GM18951 (cell line): ENCODE data around the gene WNT9A.
"Not testable (repeated sequence)": the region's sequence is repeated elsewhere in the genome, so short reads cannot be mapped to it uniquely, and the experiment has no call there.

Experiments
- POLR2A ChIP-seq: IDR thresholded peaks from 4 replicates; pipeline ENCODE4 v1.6.1; 2011; ENCODE audit warnings: mild to moderate bottlenecking; ENCODE audit not compliant: insufficient read length, insufficient read depth; ENCODE audit errors: extremely low read depth
- in situ Hi-C: fragments of 300-500 bp; cut with MboI; formaldehyde crosslinking; loops from one replicate; pipeline ENCODE4 v1.12.0; 2022; ENCODE audit warnings: low sequenced_read_pairs, mixed read lengths, inconsistent platforms; ENCODE audit not compliant: unreplicated experiment

Gene WNT9A, protein sequence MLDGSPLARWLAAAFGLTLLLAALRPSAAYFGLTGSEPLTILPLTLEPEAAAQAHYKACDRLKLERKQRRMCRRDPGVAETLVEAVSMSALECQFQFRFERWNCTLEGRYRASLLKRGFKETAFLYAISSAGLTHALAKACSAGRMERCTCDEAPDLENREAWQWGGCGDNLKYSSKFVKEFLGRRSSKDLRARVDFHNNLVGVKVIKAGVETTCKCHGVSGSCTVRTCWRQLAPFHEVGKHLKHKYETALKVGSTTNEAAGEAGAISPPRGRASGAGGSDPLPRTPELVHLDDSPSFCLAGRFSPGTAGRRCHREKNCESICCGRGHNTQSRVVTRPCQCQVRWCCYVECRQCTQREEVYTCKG

DNA sequence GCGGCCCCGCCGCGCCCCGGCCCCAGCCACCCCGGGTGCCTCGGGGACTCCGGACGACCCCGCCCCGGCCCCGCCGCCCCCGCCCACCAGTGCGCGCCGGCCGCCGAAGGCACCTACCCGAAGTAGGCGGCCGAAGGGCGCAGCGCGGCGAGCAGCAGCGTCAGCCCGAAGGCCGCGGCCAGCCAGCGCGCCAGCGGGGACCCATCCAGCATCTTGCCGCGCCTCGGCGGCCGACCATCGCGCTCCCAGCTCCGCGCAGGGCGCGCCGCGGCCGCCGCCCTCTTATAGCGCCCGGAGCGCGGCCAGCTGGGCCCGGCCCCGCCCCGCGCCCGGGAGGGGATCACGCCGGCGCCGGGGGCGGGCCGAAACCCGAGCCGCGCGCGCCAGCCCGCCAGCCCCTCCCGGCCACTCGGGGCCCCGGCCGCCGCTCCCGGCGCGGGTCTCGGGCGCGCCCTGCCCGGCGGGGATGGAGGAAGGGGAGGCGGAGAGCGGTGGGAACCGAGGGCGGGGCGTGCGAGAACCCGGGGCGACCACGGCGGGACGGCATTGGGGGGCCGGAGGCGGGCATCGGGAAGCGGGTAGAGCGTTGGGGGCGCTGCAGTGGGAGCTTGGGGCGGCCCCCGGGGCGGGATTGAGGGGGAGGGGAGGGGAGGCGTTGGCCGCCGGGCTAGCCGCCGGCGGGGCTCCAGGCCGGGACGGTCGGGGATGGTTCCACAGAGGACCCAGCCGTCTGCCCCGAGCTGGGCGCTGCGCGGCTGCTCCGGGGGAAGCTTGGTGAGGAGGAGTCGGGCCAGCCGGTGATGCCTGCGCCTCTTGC lies at the start of gene WNT9A:
Gene WNT9A, minus strand, starts transcription at position 257 of the 817 bp plus-strand sequence. Its CDS starts 45 bp downstream, at position 212.
- in situ Hi-C loops, result no loop called here
- TF ChIP-seq POLR2A, result no peak

DNA sequence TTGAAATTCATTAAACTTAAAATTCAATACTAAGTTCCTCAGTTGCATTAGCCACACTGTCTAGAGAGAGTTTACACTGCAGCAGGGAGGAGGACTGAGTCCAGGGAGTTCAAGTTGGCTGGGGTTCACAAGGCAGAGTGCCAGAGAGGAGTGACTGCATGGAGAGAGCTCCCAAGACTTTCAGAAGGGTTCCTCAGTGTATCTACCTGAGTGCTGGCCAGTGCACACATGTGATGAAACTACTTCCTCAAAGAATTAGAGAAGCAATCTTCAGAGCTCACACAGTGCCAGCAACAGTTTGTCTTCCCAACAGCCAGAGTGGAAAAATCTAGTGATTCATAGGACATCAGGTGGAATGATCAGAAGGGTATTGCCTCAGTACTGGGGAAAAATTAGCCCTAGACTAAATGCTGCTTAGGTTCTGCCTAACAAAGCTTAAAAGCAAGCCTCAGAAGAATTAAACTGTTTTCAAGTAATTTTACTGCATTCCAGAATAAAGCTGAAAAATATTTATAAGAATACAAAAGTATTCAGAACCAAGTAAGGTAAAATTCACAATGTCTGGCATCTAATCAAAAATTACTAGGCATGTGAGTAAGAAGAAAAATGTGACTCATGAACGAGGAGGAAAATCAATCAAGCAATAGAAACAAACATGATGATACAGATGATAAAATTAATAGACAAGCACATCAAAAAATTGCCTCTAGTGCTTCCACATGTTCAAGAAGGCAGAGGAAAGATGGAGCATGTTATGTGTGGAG lies 48.6 kb upstream of the WNT9A start:
- no peak for TF ChIP-seq POLR2A

DNA sequence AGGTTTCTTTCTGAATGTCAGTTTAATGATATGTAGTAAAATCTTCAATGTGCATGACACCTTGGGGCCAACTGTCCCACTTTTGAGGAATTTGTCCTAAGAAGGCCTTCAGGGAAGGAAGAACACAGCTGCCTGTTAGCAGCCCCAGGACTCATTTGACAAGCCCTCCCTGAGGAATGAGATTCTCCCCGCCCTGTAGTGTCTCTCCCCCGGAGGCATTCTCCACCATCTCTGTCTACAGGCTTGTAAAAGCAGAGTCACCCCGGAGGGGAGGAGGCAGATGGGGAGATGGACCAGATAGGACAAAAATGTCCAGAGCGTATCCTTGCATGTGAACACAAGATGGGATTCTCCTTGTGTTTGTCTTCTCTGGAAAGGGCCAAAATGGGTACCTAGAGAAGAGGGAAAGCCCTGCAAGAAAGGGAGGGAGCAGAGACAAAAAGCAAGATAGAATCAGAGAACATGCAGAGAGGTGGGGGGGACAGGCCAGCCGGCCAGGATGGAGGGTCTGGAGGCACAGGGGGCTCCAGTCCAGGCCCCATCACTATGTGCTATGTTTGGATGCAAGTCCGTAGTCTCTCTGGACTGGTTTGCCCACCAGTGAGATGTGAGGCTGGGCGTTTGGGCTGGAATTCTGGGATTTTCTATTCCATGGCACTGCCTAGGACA lies 47.0 kb upstream of the WNT9A start:
- in situ Hi-C loops, result no loop called here
- no peak for TF ChIP-seq POLR2A

More for the DNA sequence above, 48.6 kb upstream of the WNT9A start:
- in situ Hi-C loops, result no loop called here

DNA sequence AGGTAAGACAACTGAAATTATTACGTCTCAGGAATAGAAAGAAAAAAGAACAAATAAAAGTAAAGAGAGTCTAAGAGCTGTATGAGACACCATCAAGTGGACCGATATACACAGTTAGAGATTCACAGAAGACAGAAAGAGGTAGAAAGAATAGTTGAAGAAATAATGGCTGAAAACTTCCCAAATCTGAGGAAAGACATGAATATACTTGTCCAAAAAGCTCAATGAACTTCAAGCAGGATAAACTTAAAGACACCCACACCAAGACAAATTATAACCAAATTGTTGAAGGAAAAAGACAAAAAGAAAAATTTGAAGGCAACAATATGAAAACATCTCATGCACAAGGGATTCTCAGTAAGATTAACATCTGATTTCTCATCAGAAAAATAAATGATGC lies 39.4 kb upstream of the WNT9A start:
- in situ Hi-C loops, result no loop called here
- TF ChIP-seq POLR2A, result no peak

DNA sequence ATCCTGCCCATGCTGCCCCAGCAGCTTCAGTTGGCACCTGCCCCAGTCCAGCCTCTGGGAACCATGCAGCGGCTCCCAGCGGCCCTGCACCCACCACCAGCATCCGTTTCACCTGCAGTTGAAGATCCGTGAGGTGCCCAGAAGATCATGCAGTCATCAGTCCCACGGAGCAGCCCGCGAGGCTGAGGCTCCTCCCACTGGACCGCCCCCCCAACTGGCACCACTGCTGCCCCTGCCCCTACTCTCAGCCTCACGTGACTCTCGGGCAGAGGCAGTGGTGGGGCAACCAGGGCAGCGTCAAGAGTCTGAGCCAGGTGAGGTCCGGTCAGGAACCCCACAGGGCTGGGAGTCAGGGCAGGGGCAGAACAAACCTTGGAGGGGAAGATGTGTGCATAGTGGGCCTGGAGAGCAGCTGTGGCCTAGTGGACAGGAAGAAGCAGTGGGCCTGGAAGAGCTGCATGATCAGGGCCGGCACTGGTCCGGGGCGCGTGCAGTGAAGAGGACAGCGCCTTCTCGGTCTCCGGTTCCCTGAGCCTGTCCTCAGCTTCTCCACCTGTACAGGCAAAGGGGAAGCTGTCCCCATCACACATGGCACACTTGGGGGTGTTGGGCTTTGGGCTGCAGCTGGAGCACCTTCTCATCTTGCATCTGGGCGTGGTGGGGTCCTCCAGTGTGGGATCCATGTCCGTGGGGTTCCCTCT lies 28.0 kb upstream of the WNT9A start:
- in situ Hi-C loops, result not testable (repeated sequence)

DNA sequence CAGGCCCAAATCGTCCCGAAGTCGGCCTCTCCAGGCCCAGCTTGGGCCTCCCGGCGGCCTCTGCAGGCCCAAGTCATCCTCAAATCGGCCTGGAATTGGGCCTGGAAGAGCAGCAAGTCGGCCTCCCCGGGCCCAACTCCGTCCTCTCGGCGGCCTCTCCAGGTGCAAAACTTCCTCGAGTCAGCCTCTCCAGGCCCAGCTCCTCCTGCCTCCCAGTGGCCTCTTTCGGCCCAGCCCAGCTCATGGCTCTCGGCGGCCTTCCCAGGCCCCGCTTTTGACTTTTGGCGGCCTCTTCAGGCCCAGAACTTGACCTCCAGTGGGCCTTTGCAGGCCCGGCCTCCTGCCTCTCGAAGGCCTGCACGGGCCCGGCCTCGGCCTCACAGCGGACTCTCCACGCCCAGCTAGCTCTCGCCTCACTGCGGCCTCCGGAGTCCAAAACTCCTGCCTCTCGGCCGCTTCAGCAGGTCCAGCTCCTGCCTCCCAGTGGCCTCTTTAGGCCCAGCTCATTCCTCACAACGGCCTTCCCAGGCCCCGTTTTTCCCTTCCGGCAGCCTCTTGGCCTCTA lies 26.1 kb upstream of the WNT9A start:
- in situ Hi-C loops, result loop anchor here (25.0 kb wide), 1 partner anchor 487 kb away; no protein-coding TSS in a partner anchor

DNA sequence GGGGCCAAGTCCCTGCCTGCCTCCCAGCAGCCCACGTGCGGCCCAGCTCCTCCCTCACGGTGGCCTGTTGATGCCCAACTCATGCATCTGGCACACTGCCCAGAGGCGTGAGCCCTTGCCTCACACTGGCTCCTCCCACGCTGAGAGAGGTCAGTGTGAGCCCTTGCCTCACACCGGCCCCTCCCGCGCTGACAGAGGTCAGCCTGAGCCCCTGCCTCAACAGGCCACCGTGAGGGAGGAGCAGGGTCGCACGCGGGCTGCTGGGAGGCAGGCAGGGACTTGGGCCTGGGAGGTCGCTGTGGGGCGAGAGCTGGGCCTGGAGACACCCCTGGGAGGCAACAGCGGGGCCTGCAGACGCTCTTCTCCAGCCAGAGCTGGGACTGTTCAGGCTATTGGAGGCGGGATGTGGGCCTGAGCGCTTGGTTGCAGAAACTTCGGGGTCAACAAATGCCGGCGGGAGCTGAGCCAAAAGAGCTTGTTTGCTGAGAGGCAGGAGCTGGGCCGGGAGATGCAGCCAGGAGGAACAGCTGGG lies 25.2 kb upstream of the WNT9A start:
- in situ Hi-C loops, result loop anchor here (25.0 kb wide), 1 partner anchor 486 kb away; no protein-coding TSS in a partner anchor

DNA sequence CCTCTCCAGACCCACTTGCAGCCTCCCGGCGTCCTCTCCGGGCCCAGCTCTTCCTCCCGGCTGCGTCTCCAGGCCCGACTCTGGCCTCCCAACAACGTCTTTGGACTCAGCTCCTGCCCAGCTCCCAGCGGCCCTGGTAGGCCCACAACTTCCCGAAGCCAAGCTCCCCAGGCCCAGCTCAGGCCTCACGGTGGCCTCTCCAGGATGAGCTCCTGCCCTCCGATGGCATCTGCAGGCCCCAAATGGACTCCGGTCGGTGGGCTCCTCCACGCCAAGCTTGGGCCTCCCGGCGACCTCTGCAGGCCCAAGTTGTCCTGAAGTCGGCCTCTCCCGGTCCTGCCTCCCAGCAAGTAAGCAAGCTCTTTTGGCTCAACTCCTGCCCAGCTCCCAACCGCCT lies 24.5 kb upstream of the WNT9A start:
- in situ Hi-C loops, result loop anchor here (25.0 kb wide), 1 partner anchor 485 kb away; no protein-coding TSS in a partner anchor

DNA sequence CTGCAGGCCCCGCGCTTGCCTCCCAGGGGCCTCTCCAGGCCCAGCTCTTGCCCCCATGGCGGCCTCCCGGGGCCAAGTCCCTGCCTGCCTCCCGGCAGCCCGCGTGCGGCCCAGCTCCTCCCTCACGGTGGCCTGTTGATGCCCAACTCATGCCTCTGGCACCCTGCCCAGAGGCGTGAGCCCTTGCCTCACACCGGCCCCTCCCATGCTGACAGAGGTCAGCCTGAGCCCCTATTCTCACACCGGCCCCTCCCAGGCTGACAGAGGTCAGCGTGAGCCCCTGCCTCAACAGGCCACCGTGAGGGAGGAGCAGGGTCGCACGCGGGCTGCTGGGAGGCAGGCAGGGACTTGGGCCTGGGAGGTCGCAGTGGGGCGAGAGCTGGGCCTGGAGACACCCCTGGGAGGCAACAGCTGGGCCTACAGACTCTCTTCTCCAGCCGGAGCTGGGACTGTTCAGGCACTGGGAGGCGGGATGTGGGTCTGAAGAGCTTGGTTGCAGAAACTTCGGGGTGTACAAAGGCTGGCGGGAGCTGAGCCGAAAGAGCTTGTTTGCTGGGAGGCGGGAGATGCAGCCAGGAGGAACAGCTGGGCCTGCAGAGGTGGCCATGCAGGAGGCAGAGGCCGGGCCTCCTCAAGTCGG lies 24.0 kb upstream of the WNT9A start:
- in situ Hi-C loops, result loop anchor here (25.0 kb wide), 1 partner anchor 484 kb away; no protein-coding TSS in a partner anchor

DNA sequence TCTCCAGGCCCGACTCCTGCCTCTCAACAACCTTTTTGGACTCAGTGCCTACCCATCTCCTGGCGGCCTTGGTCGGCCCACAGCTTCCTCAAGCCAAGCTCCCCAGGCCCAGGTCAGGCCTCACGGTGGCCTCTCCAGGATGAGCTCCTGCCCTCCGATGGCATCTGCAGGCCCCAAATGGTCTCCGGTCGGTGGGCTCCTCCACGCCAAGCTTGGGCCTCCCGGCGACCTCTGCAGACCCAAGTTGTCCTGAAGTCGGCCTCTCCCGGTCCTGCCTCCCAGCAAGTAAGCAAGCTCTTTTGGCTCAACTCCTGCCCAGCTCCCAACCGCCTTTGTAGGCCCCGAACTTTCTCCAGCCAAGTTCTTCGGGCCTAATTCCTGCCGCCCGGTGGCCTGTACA lies 23.5 kb upstream of the WNT9A start:
- in situ Hi-C loops, result loop anchor here (25.0 kb wide), 1 partner anchor 484 kb away; no protein-coding TSS in a partner anchor

DNA sequence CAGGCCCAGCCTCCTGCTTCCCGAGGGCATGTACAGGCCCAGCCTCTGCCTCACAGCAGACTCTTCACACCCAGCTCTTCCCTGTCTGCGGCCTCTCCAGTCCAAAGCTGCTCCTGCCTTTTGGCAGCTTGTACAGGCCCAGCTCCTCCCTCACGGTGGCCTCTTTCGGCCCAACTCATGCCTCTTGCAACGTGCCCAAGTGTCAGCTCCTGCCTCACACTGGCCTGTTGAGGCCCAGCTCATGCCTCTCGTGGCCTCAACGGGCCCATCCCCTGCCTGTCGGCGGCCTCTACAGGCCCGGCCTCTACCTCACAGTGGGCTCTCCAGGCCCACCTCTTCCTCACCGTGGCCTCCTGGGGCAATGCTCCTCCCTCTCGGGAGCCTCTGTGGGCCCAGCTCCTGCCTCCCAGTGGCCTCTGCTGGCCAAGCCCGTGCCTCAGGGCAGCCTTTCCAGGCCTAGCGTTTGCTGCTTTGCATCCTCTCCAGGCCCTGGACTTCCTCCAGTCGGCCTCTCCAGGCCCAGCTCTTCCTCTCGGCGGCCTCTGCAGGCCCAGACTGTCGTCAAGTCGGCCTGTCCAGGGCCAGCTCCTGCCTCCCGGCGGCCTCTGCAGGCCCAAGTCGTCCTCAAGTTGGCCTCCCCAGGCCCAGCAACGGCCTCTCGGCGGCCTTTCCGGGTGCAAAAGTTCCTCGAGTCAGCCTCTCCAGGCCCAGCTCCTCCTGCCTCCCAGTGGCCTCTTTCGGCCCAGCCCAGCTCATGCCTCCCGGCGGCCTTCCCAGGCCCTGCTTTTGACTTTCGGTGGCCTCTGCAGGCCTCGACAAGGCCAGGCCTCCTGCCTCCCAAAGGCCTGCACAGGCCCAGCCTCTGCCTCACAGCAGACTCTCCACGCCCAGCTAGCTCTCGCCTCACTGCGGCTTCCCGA lies 22.6 kb upstream of the WNT9A start:
- in situ Hi-C loops, result loop anchor here (25.0 kb wide), 1 partner anchor 483 kb away; no protein-coding TSS in a partner anchor

DNA sequence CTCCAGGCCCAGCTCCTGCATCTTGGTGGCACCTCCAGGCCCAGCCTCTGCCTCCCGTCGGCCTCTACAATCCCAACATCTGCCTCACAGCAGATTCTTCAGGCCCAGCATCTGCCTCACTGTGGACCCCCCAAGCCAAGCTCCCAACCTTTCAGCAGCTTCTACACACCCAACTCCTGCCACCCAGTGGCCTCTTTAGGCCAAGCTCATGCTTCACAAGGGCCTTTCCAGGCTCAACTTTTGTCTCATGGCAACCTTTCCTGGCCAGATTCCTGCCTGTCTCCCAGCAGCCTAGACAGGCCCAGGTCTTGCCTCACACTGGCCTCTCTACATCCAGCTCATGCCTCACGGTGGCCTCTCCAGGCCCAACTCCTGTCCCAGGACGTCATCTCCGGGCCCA lies 20.1 kb upstream of the WNT9A start:
- in situ Hi-C loops, result loop anchor here (25.0 kb wide), 1 partner anchor 481 kb away; no protein-coding TSS in a partner anchor

DNA sequence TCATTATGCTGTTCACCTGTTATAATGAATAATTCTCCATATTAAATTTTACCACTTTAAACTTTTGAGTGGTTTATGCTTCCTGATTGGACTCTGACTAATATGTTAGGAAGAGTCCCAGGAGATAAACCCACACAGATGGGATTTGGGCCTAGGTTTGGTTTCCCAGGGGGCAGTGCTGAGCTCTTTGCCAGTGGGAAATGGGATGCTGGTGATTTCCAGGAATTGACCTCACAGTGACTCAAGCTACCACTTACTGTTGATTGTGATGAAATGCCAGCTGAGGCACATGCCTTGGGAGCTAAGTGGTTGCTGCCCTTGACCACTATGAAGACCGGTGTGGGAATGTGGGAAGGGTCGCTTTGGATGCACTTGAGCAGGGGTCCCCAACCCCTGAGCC lies 19.0 kb upstream of the WNT9A start:
- in situ Hi-C loops, result loop anchor here (25.0 kb wide), 1 partner anchor 479 kb away; no protein-coding TSS in a partner anchor
